HG02588 (cell line): ENCODE data around the gene TMCC3.
"Not testable (repeated sequence)": the region's sequence is repeated elsewhere in the genome, so short reads cannot be mapped to it uniquely, and the experiment has no call there.

ENCODE experiments used
- ATAC-seq: cut with Tn5 transposase; IDR thresholded peaks from one replicate; pipeline ENCODE4 v1.9.1; 2021; ENCODE audit warnings: mild to moderate bottlenecking, moderate library complexity; ENCODE audit not compliant: unreplicated experiment

Gene TMCC3

GRCh38 chr12:94604366-94604698, 46.0 kb downstream of the TMCC3 start:
- no peak for ATAC-seq

- ATAC-seq: no peak
Measured at GRCh38 chr12:94603434-94604365, 46.7 kb downstream of the TMCC3 start.

GRCh38 chr12:94602024-94602423, 48.3 kb downstream of the TMCC3 start:
- no peak for ATAC-seq

GRCh38 chr12:94601307-94601706, 49.0 kb downstream of the TMCC3 start:
- ATAC-seq: not testable (repeated sequence)

- no peak for ATAC-seq
Measured at GRCh38 chr12:94599189-94599588, 51.2 kb downstream of the TMCC3 start.

- no peak for ATAC-seq
Measured at GRCh38 chr12:94597268-94597667, 53.1 kb downstream of the TMCC3 start.

GRCh38 chr12:94596596-94596995, 53.8 kb downstream of the TMCC3 start:
- ATAC-seq: no peak

GRCh38 chr12:94595152-94595551, 55.2 kb downstream of the TMCC3 start:
- ATAC-seq: no peak

GRCh38 chr12:94594443-94594825, 55.9 kb downstream of the TMCC3 start:
- ATAC-seq: no peak

- ATAC-seq: no peak
Measured at GRCh38 chr12:94593822-94594442, 56.4 kb downstream of the TMCC3 start.

GRCh38 chr12:94592723-94593122, 57.6 kb downstream of the TMCC3 start:
- not testable (repeated sequence) for ATAC-seq

- ATAC-seq: no peak
Measured at GRCh38 chr12:94592080-94592479, 58.3 kb downstream of the TMCC3 start.

GRCh38 chr12:94590428-94590827, 59.9 kb downstream of the TMCC3 start:
- ATAC-seq: no peak

GRCh38 chr12:94589591-94590001, 60.8 kb downstream of the TMCC3 start:
- ATAC-seq: no peak

GRCh38 chr12:94588346-94588745, 62.0 kb downstream of the TMCC3 start:
- no peak for ATAC-seq

- ATAC-seq: no peak
Measured at GRCh38 chr12:94587266-94588241, 62.8 kb downstream of the TMCC3 start.

- no peak for ATAC-seq
Measured at GRCh38 chr12:94586589-94587259, 63.6 kb downstream of the TMCC3 start.

- ATAC-seq: no peak
Measured at GRCh38 chr12:94585626-94586025, 64.7 kb downstream of the TMCC3 start.

- no peak for ATAC-seq
Measured at GRCh38 chr12:94584377-94584776, 66.0 kb downstream of the TMCC3 start.

GRCh38 chr12:94582591-94582990, 67.8 kb downstream of the TMCC3 start:
- ATAC-seq: no peak
